HL-60 (cell line): Measurements from ENCODE around the gene PRKCD.

ENCODE experiments used
- GABPA ChIP-seq: IDR thresholded peaks from 2 replicates; pipeline ENCODE4 v1.6.1; 2012; ENCODE audit warnings: low read depth
- POLR2AphosphoS5 ChIP-seq: IDR thresholded peaks from 2 replicates; pipeline ENCODE4 v1.6.1; 2012; ENCODE audit warnings: low read depth
- TF ChIP-seq, protein P1 (sequence below): IDR thresholded peaks from one replicate; pipeline ENCODE4 v1.5.1; 2011; ENCODE audit warnings: low read length, control low read depth, inconsistent platforms; ENCODE audit not compliant: insufficient read depth
- TF ChIP-seq, protein P2 (sequence below): IDR thresholded peaks from 2 replicates; pipeline ENCODE4 v1.6.1; 2012; ENCODE audit warnings: low read depth; ENCODE audit not compliant: insufficient replicate concordance

DNA sequence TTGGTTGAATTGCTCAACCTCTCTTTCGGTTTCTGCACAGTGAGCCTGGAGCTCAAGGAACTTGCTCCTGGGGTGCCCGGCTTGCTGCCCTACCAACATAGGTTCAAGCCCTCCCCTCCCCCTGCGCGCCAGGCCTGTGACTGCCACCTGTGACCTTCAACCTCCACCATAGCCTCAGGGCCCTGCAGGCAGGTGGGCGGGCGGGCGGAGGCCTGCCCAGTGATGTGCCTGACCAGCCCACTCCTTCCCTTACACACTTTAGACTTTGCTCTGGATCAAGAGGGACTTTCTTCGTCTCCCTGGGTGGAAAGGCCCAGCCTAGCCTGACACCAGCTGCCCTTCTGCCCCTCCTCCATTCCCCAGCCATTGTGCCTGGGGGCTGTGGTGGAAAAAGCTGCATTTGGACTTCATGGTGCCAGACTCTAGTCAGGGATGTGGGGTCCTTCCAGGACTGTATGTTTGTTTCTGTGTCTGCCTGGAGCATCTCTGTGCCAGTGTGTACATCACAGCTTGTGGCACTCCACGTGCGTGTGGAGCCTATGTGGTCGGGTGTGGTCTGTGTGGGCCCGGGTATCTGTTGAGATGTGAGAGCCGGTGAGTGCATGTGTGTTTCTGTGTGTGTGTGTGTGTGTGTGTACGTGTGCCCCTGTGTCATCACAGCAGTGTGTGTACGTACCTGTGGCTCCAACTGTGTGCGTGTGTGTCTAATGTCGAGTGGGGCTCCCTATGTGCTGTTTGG is 9.5 kb downstream of the PRKCD start:
- TF ChIP-seq, protein P1, sequence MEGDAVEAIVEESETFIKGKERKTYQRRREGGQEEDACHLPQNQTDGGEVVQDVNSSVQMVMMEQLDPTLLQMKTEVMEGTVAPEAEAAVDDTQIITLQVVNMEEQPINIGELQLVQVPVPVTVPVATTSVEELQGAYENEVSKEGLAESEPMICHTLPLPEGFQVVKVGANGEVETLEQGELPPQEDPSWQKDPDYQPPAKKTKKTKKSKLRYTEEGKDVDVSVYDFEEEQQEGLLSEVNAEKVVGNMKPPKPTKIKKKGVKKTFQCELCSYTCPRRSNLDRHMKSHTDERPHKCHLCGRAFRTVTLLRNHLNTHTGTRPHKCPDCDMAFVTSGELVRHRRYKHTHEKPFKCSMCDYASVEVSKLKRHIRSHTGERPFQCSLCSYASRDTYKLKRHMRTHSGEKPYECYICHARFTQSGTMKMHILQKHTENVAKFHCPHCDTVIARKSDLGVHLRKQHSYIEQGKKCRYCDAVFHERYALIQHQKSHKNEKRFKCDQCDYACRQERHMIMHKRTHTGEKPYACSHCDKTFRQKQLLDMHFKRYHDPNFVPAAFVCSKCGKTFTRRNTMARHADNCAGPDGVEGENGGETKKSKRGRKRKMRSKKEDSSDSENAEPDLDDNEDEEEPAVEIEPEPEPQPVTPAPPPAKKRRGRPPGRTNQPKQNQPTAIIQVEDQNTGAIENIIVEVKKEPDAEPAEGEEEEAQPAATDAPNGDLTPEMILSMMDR: no peak
- TF ChIP-seq POLR2AphosphoS5: peak; percentile 91
- TF ChIP-seq, protein P2, sequence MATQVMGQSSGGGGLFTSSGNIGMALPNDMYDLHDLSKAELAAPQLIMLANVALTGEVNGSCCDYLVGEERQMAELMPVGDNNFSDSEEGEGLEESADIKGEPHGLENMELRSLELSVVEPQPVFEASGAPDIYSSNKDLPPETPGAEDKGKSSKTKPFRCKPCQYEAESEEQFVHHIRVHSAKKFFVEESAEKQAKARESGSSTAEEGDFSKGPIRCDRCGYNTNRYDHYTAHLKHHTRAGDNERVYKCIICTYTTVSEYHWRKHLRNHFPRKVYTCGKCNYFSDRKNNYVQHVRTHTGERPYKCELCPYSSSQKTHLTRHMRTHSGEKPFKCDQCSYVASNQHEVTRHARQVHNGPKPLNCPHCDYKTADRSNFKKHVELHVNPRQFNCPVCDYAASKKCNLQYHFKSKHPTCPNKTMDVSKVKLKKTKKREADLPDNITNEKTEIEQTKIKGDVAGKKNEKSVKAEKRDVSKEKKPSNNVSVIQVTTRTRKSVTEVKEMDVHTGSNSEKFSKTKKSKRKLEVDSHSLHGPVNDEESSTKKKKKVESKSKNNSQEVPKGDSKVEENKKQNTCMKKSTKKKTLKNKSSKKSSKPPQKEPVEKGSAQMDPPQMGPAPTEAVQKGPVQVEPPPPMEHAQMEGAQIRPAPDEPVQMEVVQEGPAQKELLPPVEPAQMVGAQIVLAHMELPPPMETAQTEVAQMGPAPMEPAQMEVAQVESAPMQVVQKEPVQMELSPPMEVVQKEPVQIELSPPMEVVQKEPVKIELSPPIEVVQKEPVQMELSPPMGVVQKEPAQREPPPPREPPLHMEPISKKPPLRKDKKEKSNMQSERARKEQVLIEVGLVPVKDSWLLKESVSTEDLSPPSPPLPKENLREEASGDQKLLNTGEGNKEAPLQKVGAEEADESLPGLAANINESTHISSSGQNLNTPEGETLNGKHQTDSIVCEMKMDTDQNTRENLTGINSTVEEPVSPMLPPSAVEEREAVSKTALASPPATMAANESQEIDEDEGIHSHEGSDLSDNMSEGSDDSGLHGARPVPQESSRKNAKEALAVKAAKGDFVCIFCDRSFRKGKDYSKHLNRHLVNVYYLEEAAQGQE: no peak
- TF ChIP-seq GABPA: no peak; the same call in 1 of the 2 replicates
